NCI-H2227 treated with DMSO at 0.1 percent for 48 hours (cell line): ENCODE measurements around the gene VENTX.

ENCODE experiments used
- DNase-seq: peaks from one replicate; lab custom pipeline; 2025; lab: John Stamatoyannopoulos, UW

VENTX gene

DNA sequence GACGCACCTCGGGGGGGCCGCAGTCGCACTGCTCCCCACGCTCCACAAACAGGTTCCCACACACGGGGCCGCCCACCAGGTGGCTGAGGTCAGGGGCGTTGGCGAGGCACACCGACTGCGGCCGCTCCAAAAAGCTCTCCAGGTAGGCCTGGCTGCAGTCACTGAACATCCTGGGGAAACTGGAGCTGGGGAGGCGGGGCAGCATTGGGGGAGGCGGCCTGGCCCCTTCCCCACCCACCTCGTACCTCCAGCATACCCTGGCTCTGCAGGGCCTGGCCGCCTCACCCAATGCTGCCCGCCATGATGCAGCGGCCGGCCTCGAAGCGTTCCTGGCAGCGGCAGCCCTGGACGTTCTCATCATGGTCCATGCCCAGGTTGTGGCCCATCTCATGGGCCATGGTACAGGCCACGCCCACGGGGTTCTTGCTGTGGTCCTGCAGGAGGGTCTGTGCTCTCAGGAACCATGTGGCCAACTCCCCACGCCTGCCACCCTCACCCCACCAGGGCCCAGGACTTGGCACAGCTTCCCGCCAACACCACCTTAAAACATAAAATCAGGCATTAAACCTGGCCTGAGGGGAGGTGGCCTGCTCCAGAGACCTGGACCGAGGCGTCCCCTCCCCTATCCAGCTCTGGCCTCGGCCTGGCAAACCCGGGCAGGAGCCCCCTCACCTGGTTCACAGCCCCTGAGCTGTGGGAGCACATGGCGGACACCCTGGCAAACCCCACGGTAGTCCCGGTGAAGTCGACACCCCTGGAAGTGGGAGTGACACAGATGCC, 34.1 kb downstream of the VENTX start:
- no peak for DNase-seq

DNA sequence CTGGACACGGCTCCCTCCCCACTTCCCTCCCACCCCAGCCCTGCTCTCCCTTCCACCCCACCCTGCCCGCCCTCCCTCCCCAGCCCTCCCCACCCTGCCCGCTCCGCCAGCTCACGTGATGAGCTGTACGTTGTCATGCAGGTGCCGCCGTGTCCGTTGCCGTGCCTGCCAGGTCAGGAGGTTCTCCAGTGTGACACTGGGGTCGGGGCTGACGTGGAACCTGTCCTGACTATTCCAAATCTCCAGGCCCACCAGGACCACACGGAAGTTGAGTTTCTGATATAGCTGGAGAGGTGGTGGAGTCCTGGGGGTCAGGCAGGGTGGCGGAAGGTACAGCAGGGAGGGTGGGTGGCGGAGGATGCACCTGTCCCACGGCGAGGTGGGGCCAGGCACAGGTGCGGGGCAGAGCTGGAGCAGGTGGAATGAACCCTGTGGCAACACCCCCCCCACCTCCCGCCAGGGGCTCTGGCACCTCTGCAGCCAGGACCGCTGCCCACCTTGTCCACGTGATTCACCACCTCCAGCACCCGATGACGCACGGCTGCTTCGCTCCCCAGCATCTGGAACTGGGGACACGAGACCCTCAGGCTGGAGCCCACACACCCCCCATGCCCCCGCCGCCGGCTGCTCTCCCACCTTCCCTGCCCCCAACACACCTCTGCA, 34.8 kb downstream of the VENTX start:
- no peak for DNase-seq

DNA sequence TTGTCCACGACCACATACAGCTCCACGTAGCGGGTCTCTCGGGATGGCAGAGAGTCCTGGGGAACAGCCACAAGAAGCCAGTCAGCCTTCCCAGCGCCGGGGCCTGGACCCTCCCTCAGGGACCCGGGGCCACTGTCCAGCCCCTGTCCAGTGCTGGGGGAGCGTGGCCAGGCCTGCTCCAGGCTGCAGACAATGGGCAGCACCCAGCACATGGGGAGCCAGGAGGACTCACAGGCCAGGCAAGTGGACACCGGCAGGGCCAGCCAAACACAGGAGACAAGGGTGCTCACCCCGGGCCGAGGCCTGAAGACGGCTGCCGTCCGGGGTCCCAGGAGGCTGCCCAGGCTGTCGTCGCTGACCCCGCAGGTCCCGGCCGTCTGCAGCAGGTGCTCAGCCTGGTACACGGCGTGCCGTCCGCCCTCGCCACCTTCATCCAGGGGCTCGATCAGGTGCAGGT, 35.3 kb downstream of the VENTX start:
- DNase-seq = no peak

DNA sequence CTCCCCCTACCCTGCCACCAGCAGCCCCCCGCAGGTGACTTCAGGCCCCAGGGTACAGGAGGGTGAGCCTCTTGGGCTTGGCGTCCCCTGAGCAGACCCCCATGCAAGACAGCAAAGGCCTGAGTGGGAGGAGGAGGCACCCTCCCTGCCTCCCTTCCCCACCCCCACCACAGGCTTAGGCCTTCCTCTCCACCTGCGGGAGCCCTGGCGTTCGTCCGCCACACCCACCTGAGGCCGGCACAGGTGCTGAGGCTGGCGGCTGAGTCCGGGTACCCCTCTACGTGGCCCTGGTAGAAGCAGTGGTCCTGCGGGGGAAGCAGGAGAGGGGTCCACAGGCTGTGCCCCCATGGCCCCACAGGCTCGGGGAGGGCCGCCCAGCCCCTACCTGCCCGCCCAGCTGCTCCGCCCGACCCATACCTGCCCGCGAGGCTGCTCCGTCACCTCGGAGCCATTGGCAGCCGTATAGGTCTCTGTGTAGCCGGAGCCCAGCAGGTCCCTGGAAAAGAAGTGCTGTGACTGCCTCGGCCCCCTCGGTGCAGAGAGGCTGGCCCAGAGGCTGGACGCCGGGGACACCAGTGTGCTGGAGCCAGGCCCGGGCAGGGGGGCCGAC, 36.0 kb downstream of the VENTX start:
- no peak for DNase-seq

DNA sequence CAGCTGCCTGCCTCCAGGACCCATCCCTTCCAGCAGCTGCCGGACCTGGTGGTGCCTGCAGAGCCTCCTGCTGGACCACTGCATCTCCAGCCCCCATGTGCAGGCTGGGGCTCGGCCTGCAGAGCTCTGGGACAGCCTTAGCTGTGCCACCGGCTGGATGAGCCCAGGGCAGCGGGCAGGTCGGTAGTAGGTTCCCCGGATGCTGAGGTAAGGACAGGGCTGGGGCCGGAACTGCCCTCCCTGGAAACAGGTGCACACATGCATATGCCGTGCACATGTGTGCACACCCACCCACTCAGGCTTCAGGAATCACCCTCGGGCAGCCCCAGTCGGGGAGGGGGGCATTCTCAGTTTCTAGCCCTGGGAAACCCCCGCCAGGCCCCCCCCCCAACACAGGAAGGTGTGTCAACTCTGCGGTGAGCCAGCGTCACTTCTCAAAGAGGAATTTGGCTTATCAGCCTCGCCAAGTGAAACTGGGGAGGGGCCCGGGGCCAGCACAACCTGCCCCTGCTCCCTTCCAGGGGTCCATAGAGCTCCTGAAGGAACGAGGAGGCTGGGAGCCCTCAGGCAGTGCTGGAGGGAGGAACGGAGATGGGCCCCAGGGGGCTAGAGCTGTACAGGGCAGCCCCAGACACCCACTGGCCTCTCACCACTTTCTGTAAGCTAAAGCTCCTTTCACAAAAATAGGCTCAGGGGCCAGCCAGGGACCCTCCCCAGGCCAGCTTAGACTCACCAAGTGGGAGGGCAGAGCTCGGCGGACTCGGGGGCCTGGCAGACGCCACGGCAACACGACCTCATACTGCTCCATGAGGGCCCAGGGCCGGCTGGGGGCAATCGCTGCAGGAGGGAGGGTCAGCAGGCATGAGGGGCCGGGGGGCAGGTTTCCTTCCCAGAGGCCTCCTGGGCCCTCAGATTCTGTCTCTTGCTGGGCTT, 37.4 kb downstream of the VENTX start:
- no peak for DNase-seq

DNA sequence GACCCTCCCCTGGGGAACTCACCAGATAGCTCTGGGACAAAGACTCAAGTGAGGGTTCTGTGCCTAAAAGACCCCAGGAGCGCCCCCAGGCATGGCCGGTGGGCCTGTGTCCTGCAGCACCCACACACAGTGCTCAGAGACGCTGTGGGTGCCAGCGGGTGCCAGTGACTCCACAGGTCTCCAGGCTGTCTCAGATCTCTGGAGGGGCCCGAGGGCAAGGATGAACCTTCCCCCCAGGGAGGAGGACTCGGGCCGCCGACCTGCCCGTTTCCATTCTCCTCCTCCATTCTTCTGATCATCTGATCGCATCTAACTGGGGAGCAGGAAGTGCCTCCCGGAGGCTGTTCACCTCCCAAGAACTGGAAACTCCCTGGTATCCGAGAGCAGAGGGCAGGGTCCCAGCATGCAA, 38.0 kb downstream of the VENTX start:
- no peak for DNase-seq

DNA sequence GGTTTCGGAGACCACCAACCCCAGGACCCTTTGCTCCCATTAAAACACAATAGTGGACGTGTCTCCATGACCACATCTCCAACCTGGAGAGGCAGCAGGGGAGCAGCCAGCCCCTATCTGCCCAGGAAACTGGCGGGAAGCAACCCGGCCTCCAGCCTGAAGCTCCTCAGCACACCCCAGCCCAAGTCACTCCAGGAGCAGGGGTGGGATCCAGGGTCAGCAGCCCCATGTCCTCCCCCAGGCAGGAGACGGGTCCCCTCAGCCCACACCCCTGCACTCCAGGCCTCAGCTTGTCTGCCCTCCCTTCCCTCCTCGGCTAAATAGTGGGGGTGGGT, 38.4 kb downstream of the VENTX start:
- DNase-seq = no peak

DNA sequence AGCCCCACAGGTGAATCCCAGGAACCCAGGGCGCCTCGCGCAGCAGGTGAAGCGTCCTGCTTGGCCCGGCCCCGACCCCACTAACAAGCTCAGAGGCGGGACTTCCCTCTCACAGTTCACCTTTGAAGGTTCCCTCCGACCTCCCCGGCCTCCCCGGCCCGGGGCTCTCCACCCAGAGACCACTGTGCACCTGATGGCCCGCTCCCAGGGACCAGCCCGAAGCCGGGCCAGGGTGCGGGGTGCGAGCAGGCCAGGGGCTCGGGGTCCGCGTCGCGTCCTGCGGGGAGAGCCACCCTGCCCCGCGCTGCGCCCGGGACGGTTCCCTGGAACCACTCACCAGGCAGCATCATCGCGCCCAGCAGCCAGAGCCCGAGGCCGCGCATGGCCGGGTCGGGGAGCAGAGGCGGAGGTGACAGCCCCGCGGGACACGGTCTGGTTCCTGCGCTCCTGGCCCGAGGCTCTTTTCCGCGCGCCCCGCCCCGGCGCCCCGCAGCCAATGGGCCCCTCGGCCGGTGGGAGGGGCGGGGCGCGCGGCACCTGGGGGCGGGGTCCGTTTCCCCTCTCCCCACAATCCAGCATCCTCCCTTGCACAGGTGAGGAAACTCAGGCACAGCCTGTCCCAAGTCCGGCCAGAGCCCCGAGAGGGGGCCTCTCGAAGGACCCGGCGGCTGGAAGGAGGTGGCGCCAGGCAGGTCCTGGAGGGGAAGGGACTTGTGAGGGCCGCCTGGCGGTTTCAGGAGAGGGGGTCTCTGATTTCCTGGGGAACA, 39.0 kb downstream of the VENTX start, which contains the start of gene ADAM8:
ADAM8 (minus strand) TSS at position 434 of the 767 bp plus-strand sequence; CDS start at position 383, 51 bp downstream.
- DNase-seq = no peak

DNA sequence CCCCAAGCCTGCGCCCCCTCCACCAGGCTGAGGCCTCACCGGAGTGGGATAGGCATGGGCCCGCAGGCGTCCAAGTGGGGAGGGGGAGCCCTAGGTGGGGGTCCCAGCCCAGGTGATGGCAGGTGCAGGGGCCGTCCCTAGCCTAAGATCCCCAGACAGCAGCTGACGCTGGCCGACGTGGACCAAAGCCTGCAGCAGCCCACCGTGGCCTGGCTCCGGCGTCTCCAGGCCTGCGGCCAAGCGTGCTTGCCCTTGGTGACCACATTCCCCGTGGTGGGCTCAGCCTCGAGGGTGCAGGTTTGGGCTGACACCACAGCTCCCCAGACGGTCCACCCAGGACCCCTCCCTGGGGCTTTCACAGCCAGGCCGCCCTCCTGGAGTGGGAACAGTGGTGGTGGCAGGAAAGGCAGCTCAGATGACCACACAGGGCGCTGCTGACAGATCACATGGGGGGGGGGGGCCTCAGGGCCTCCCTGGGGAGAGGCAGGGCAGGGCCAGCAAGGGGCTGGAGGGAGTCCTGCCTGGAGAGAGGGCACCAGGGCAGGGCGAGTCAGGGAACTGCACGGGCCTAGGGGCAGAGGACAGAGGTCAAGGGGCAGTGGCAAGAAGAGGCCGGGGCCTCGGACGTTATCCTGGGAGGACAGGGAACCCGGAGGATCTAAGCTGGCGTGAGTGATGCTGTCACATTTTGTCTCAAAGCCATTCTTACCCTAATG, 39.8 kb downstream of the VENTX start:
- no peak for DNase-seq

DNA sequence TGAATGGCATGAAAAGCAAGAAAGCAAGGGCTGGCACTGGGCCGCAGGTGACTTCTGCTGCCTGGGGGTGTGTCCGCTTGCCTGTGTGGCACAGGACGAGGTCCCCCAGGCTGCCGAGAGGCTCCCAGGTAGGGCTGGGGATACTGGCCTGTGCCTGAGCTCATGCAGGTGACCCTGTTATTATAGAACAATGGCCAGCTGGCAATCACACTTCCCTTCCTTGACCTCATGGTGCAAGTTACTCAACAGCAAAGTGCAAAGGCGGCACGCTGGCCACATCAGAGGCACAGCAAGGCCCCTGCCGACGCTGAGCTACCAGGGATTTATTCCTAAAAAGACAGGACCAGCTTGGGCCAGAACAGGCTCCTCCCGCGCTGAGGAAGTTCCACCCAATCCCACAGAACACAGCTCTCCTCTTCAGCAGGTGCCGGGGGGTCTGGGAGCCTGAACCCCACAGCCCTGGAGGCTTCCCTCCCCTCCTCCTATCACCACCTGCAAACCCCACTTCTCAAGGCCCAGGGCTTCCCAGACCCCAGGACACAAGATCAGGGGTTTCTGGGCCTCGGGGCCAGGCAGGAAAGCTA, 40.4 kb downstream of the VENTX start:
- no peak for DNase-seq

DNA sequence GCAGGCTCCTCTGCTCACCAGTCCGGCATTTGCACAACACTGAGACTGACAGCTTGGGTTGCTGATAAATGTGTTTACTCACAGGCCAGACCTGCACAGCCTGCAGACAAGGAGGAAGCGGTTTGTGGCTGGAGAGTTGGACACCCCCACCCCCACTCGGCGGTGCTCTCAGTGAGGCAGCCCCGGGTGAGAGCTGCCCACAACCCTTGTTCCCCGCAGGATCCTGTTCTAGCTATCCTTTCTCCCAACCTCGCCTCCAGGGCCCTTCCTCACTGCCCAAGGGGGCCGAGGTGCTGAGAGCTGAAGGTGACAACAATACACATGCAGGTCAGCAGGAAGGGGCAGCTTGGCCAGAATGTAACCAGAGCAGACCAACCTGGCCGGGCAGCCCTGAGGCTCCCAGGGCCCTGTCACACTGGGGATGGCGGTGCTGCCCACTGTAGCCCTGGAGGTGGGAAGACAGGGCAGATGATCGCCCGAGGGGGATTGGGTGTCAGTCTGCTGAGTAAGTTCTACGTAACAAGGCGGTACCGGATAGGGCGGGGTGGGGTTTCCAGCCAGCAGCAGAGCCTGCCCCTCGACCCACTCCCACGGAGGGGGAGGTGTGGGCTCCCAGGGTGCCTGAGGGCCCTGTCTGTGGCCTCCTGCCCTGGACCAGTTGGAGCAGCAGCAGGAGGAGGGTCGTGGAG, 41.1 kb downstream of the VENTX start:
- DNase-seq = no peak

DNA sequence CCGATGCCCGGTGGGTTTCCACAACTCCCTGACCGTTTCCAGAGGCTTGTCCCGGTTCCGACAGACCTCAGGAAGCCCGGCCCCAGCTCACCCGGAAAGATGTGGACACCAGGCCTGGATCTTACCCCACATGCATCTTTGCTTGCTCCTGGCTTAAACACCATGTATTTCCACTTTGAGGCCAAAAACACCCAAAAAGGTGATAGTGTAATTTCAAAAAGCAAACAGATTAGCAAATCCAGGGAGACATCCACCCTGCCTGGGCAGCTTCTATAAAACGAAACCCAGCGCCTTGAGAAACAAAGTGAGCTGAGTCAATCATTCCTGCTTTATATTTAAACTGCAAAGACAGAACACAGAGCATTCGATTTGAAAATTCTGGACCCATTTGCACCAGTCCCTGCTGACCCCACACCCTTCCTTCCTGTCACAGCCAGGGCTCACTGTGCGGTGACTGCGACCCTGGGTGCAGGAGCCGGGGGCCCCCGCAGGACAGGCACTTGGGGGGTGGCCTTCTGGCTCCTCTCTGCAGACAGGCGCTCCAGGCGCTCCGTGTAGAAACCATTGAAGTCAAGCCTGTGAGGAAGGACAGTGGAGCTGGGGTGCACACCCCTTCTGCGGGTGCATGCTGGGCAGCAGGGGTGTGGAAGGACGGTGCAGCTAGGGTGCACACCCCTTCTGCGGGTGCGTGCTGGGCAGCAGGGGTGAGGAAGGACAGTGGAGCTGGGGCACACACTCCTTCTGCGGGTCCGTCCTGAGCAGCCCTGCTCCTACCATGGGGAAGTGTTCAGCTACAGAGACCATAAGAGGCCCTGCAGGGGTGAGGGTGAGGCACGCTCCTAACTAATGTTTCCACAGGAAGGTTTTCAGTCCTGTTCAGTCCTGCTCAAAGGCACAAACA, 41.9 kb downstream of the VENTX start:
- DNase-seq = no peak

DNA sequence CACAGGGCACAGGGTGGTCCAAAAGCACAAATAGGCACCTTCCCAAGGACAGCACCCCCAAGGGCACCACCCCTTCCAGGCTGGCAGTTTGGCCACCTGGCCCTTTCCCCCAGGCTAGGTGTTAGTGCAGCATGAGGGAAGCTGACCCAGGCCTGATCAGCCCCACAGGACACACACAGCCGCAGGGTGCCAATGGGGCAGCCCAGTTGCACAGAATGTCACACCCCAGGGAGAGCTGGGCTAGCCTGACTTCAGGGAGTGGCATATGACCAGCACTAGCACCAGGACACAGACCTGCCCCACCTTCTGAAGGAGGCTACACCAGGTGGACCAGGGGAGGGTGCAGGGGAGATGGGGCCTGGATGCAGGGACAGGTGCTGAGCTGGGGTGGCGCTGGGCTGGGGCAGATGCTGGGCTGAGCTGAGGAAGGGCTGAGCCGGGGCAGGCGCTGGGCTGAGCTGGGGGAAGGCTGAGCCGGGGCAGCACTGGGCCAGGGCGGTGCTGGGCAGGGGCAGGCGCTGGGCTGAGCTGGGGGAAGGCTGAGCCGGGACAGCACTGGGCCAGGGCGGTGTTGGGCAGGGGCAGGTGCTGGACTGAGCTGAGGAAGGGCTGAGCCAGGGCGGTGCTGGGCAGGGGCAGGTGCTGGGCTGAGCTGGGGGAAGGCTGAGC, 42.9 kb downstream of the VENTX start:
- no peak for DNase-seq

DNA sequence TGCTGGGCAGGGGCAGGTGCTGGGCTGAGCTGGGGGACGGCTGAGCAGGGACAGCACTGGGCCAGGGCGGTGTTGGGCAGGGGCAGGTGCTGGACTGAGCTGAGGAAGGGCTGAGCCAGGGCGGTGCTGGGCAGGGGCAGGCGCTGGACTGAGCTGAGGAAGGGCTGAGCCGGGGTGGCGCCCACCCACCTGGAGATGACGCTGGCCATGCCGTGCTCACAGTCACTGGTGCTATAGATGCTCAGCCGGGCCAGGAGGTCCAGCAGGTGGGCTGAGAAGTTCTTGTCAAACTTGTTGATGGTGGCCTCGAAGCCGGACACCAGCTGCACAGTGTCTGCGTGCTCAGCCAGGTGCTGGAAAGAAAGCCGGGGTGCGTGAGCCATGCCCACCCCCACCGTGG, 43.4 kb downstream of the VENTX start:
- no peak for DNase-seq

DNA sequence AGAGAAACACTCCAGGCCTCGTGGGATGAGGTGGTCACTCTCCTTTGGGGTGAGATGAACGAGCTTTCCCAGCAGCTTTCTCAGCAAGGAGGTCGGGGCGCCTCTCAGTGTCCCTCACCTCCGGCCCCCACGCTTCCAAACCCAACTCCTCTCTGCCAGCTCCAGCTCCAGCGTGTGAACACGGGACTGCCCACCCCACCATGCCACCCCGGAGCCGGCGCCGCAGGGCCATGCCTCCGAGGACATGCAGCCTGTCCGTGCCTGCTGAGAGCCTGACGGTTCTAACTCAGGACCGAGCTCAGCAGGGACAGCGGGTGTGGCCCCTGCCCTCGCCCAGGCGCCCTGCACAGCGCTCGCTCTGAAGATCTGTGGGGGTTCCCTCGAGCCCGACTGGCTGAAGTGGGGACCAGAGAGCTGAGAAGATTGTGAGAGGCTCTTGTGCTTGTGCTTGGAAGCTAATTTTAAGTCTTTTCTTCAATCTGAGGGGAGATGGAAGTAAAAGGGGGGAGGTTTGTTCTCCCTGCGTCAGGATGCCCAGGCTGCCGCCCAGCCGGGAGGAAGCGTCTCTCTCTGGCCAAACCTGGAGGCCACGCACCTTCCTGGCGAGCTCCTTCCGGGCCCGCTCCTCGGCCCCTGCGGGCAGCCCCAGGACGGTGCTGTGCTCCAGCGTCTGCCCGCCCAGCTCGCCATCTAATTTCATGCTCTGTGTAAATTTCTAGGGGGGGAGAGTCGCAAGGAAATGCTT, 44.1 kb downstream of the VENTX start:
- DNase-seq = no peak

DNA sequence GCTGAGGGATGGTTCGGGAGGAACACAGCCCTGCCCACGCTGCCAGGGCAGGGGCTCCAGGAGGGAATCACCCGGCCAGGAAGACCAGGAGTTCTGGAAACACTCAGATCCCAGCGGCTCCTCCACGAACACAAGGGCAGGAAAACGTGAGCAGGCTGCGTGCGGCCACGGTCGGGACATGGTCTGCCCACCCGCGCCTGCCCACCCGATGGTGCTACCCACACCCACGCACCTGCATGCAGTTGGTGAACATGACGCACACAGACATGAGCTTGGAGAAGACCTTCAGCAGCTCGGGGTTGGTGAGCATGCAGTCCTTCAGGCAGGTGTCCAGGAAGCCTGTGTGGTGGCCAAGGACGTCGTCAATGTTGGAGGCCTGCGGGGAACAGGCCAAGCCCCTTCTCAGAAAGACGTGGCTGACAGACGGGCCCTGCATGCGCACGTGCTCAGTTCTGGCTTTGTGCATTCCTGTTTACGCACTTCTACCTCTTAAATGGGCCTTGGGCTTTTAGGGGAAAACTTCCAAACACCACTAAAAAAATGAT, 45.3 kb downstream of the VENTX start:
- no peak for DNase-seq

DNA sequence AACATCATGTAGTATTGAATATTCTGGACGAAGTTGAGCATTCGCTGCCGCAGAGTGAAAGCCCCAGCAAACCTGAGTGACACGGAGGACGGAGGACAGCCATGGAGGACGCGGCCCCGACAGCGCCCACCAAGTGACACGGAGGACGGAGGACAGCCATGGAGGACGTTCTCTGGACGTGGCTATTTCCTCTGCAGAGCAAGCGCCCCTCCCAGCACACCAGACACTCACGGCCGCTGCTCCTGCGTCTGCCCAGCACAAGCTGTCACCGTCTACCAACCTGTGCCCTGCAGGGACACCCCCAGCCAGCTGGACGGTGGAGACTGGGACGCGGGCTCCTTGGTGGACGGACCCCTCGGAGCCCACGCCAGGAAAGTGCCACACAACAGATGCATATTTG, 46.3 kb downstream of the VENTX start:
- DNase-seq = no peak
